K562 (cell line): ENCODE results near the gene BMP2K.
"Not testable (repeated sequence)": the region's sequence is repeated elsewhere in the genome, so short reads cannot be mapped to it uniquely, and the experiment has no call there.

ENCODE experiments used
- BCL6 ChIP-seq: fragments of 250-450 bp; sonication (Bioruptor Pico); IDR thresholded peaks from 2 replicates; pipeline ENCODE4 v1.4.0; 2020
- CHD1 ChIP-seq: fragments of 200-600 bp; sonication (generic); IDR thresholded peaks from one replicate; pipeline ENCODE4 v1.6.1; 2012; ENCODE audit warnings: mild to moderate bottlenecking, moderate library complexity, low read length, inconsistent platforms
- JUN ChIP-seq, 2 experiments: sonication (generic) in 1 of 2; formaldehyde crosslinking in 1 of 2; IDR thresholded peaks; 2 replicates each; pipeline versions ENCODE4 v1.6.1 to v1.8.0; 2012 to 2022; ENCODE audit warnings: borderline replicate concordance in 2 of 2, mild to moderate bottlenecking in 2 of 2, improper control_type of control experiment in 1 of 2, low read depth in 1 of 2, low read length in 1 of 2, missing genetic modification reagents in 1 of 2
- TEAD4 ChIP-seq, 2 experiments: sonication (generic) in 1 of 2; formaldehyde crosslinking in 1 of 2; IDR thresholded peaks; 2 replicates each; pipeline versions ENCODE4 v1.6.1 to v1.8.0; 2012 to 2022; ENCODE audit warnings: borderline replicate concordance in 1 of 2, inconsistent platforms in 1 of 2, low read length in 1 of 2, mild to moderate bottlenecking in 1 of 2, missing genetic modification reagents in 1 of 2
- ZFP1 ChIP-seq: fragments of 450-650 bp; formaldehyde crosslinking; IDR thresholded peaks from 2 replicates; pipeline ENCODE4 v1.4.0; 2020; ENCODE audit warnings: mild to moderate bottlenecking, mixed read lengths
- ZKSCAN1 ChIP-seq: fragments of 150-350 bp; IDR thresholded peaks from 2 replicates; pipeline ENCODE4 v1.6.1; 2016; ENCODE audit warnings: low read depth, low read length
- TF ChIP-seq, protein P1 (sequence below), 3 experiments: IDR thresholded peaks in 2 of 3; conservative IDR thresholded peaks in 1 of 3; 2 replicates each; pipeline ENCODE4 v1.5.1; 2011 to 2012; ENCODE audit warnings: low read length in 3 of 3, mild to moderate bottlenecking in 3 of 3, control low read depth in 2 of 3, improper control_type of control experiment in 1 of 3, inconsistent platforms in 1 of 3, low read depth in 1 of 3, mixed read lengths in 1 of 3, moderate library complexity in 1 of 3; ENCODE audit not compliant: insufficient read depth in 2 of 3

- TF ChIP-seq, protein P1, sequence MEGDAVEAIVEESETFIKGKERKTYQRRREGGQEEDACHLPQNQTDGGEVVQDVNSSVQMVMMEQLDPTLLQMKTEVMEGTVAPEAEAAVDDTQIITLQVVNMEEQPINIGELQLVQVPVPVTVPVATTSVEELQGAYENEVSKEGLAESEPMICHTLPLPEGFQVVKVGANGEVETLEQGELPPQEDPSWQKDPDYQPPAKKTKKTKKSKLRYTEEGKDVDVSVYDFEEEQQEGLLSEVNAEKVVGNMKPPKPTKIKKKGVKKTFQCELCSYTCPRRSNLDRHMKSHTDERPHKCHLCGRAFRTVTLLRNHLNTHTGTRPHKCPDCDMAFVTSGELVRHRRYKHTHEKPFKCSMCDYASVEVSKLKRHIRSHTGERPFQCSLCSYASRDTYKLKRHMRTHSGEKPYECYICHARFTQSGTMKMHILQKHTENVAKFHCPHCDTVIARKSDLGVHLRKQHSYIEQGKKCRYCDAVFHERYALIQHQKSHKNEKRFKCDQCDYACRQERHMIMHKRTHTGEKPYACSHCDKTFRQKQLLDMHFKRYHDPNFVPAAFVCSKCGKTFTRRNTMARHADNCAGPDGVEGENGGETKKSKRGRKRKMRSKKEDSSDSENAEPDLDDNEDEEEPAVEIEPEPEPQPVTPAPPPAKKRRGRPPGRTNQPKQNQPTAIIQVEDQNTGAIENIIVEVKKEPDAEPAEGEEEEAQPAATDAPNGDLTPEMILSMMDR (IDR thresholded peaks at IDR 0.05 in 2 of 3, conservative IDR thresholded peaks at IDR 0.05 in 1 of 3; ENCODE audit: insufficient read depth in 2 of 3, low read depth in 1 of 3, low read length in 3 of 3), result not testable (repeated sequence)
- TF ChIP-seq JUN (IDR thresholded peaks at IDR 0.05; ENCODE audit: borderline replicate concordance, low read depth, low read length); JUN (CRISPR knock-in tag; IDR thresholded peaks at IDR 0.05; ENCODE audit: borderline replicate concordance); BCL6 (CRISPR knock-in tag); CHD1; ZFP1 (CRISPR knock-in tag); TEAD4 (IDR thresholded peaks at IDR 0.05; ENCODE audit: low read length); TEAD4 (CRISPR knock-in tag; IDR thresholded peaks at IDR 0.05; ENCODE audit: borderline replicate concordance); ZKSCAN1: not testable (repeated sequence)
These were observed 132.8 kb downstream of the BMP2K start for GRCh38 chr4:78908974-78909373.
